H1 (cell line): ENCODE results near the gene CPNE5. TPM values are rescaled to one million over a fixed set of nuclear protein-coding genes. Genes with fewer than 3 reads are reported as not detected.

Experiments used
- CTCF ChIA-PET: fragments of 300-600 bp; sonication (Branson Sonifier 250); formaldehyde crosslinking; loops from one replicate; lab custom pipeline; 2021; ENCODE audit not compliant: partially characterized antibody; lab: Charles Lee
- POLR2A ChIA-PET: fragments of 300-600 bp; sonication (Branson Sonifier 250); formaldehyde crosslinking; loops from one replicate; lab custom pipeline; 2021; ENCODE audit warnings: inconsistent platforms; ENCODE audit not compliant: partially characterized antibody; lab: Charles Lee
- DNase-seq, 2 experiments: peaks; one replicate each; pipeline versions ENCODE4 v3.0.0 to v3.0.0-alpha.2; 2010 to 2022; ENCODE audit warnings: low spot score in 2 of 2, low read depth in 1 of 2, mixed read lengths in 1 of 2
- FAIRE-seq: peaks from 2 replicates; lab custom pipeline; 2011; peaks lifted over from hg19 to GRCh38; lab: Jason Lieb, UNC
- H2AFZ ChIP-seq: 2 replicates; pipeline ENCODE4 v1.8.1; 2012; ENCODE audit warnings: low read length, inconsistent platforms
- H2AK5ac ChIP-seq: 2 replicates; pipeline ENCODE4 v1.6.1; 2013; ENCODE audit warnings: low read depth, low read length
- H2BK120ac ChIP-seq: replicated peaks from 2 replicates; pipeline ENCODE3; 2013; ENCODE audit warnings: low read depth, low read length, inconsistent platforms
- H2BK12ac ChIP-seq: 2 replicates; pipeline ENCODE4 v1.6.1; 2013; ENCODE audit warnings: low read depth, low read length
- H2BK15ac ChIP-seq: 2 replicates; pipeline ENCODE4 v1.6.1; 2013; ENCODE audit warnings: low read length
- H2BK20ac ChIP-seq: 2 replicates; pipeline ENCODE4 v1.6.1; 2013; ENCODE audit warnings: low read length
- H2BK5ac ChIP-seq: 2 replicates; pipeline ENCODE4 v1.6.1; 2013; ENCODE audit warnings: low read depth, low read length
- H3K14ac ChIP-seq: 2 replicates; pipeline ENCODE4 v1.6.1; 2013; ENCODE audit warnings: inconsistent platforms; ENCODE audit not compliant: insufficient read length
- H3K18ac ChIP-seq: 2 replicates; pipeline ENCODE4 v1.6.1; 2013; ENCODE audit warnings: low read length; ENCODE audit errors: extremely low read depth
- H3K23ac ChIP-seq: 2 replicates; pipeline ENCODE4 v1.6.1; 2013; ENCODE audit warnings: inconsistent platforms; ENCODE audit not compliant: insufficient read length
- H3K23me2 ChIP-seq: 2 replicates; pipeline ENCODE4 v1.6.1; 2013; ENCODE audit warnings: low read depth, low read length
- H3K27ac ChIP-seq: 2 replicates; pipeline ENCODE4 v1.6.1; 2011; ENCODE audit warnings: low read depth, low read length, inconsistent platforms
- H3K27me3 ChIP-seq, 4 experiments: replicated peaks in 1 of 4; 1 replicate in 1 of 4; 2 replicates in 3 of 4; pipeline versions ENCODE4 v1.6.1 to v1.8.1; 2011 to 2013; ENCODE audit warnings: low read length in 3 of 4, mild to moderate bottlenecking in 3 of 4, inconsistent platforms in 2 of 4, mixed read lengths in 2 of 4, moderate library complexity in 1 of 4; ENCODE audit not compliant: control insufficient read depth in 3 of 4, insufficient read depth in 3 of 4; ENCODE audit errors: extremely low read depth in 1 of 4
- H3K36me3 ChIP-seq, 4 experiments: 2 replicates each; pipeline versions ENCODE4 v1.6.1 to v1.8.1; 2011 to 2013; ENCODE audit warnings: mild to moderate bottlenecking in 4 of 4, low read length in 3 of 4, moderate library complexity in 2 of 4, control low read depth in 1 of 4, inconsistent platforms in 1 of 4; ENCODE audit not compliant: insufficient read depth in 4 of 4, control insufficient read depth in 2 of 4
- H3K4ac ChIP-seq: replicated peaks from 2 replicates; pipeline ENCODE3; 2013; ENCODE audit warnings: low read length, low read depth, mixed read lengths, inconsistent platforms; ENCODE audit not compliant: insufficient read length
- H3K4me1 ChIP-seq, 4 experiments: replicated peaks in 1 of 4; 1 replicate in 1 of 4; 2 replicates in 3 of 4; pipeline versions ENCODE4 v1.6.1 to v1.8.1; 2011 to 2013; ENCODE audit warnings: low read length in 3 of 4, inconsistent platforms in 2 of 4, mixed read lengths in 1 of 4; ENCODE audit not compliant: insufficient read depth in 4 of 4, control insufficient read depth in 3 of 4
- H3K4me2 ChIP-seq, 2 experiments: 2 replicates each; pipeline versions ENCODE4 v1.6.1 to v1.8.1; 2011 to 2013; ENCODE audit warnings: low read depth in 2 of 2, low read length in 2 of 2, control low read depth in 1 of 2, inconsistent platforms in 1 of 2, mild to moderate bottlenecking in 1 of 2; ENCODE audit not compliant: insufficient read depth in 1 of 2
- H3K4me3 ChIP-seq, 4 experiments: fragments of 200-600, 300-600 bp in 1 of 4; sonication (generic), shearing (Covaris generic), sonication (Bioruptor Twin) in 1 of 4; 2 replicates each; pipeline versions ENCODE4 v1.5.1 to v1.8.1; 2011 to 2016; ENCODE audit warnings: low read length in 4 of 4, low read depth in 3 of 4, control low read depth in 2 of 4, inconsistent platforms in 2 of 4, mild to moderate bottlenecking in 2 of 4, mixed read lengths in 1 of 4, moderate library complexity in 1 of 4; ENCODE audit not compliant: insufficient read depth in 2 of 4; ENCODE audit errors: extremely low read depth in 1 of 4
- H3K56ac ChIP-seq: replicated peaks from 2 replicates; pipeline ENCODE3; 2013; ENCODE audit warnings: low read depth, mild to moderate bottlenecking, mixed read lengths, low read length, inconsistent platforms; ENCODE audit not compliant: insufficient read length
- H3K79me1 ChIP-seq: 2 replicates; pipeline ENCODE4 v1.6.1; 2013; ENCODE audit warnings: low read depth, low read length, control low read depth
- H3K79me2 ChIP-seq, 2 experiments: 2 replicates each; pipeline versions ENCODE4 v1.6.1 to v1.8.1; 2012 to 2013; ENCODE audit warnings: low read length in 2 of 2, mild to moderate bottlenecking in 2 of 2, inconsistent platforms in 1 of 2; ENCODE audit not compliant: insufficient read depth in 2 of 2, control insufficient read depth in 1 of 2
- H3K9ac ChIP-seq, 4 experiments: replicated peaks in 1 of 4; 1 replicate in 1 of 4; 2 replicates in 3 of 4; pipeline versions ENCODE4 v1.6.1 to v1.8.1; 2011 to 2013; ENCODE audit warnings: low read depth in 3 of 4, low read length in 3 of 4, control low read depth in 2 of 4, mild to moderate bottlenecking in 2 of 4, moderate library complexity in 2 of 4, inconsistent platforms in 1 of 4; ENCODE audit errors: extremely low read depth in 1 of 4
- H3K9me3 ChIP-seq, 2 experiments: 2 replicates each; pipeline versions ENCODE4 v1.6.1 to v1.8.1; 2012 to 2013; ENCODE audit warnings: mild to moderate bottlenecking in 2 of 2, moderate library complexity in 2 of 2, control low read depth in 1 of 2, inconsistent platforms in 1 of 2, low read depth in 1 of 2, low read length in 1 of 2, mixed read lengths in 1 of 2; ENCODE audit not compliant: insufficient read depth in 2 of 2
- H4K20me1 ChIP-seq, 2 experiments: replicated peaks in 1 of 2; 2 replicates each; pipeline versions ENCODE3 to v1.8.1; 2011 to 2013; ENCODE audit warnings: inconsistent platforms in 2 of 2, low read length in 2 of 2, mild to moderate bottlenecking in 1 of 2; ENCODE audit not compliant: insufficient read depth in 2 of 2, control insufficient read depth in 1 of 2
- H4K5ac ChIP-seq: 2 replicates; pipeline ENCODE4 v1.6.1; 2013; ENCODE audit warnings: low read length, low read depth, mixed read lengths, inconsistent platforms; ENCODE audit not compliant: insufficient read length
- H4K8ac ChIP-seq: 2 replicates; pipeline ENCODE4 v1.8.0; 2013; ENCODE audit warnings: mild to moderate bottlenecking, moderate library complexity, low read length, inconsistent platforms; ENCODE audit not compliant: insufficient read depth; ENCODE audit errors: extremely low read depth
- H4K91ac ChIP-seq: replicated peaks from 2 replicates; pipeline ENCODE3; 2013; ENCODE audit warnings: low read length, mixed read lengths, inconsistent platforms; ENCODE audit not compliant: insufficient read length
- BRCA1 ChIP-seq: IDR thresholded peaks from 2 replicates; pipeline ENCODE4 v1.6.1; 2012; ENCODE audit warnings: low read depth, low read length, improper control_type of control experiment
- CTBP2 ChIP-seq: IDR thresholded peaks from 2 replicates; pipeline ENCODE4 v1.7.0; 2011; ENCODE audit warnings: borderline replicate concordance, mild to moderate bottlenecking, moderate library complexity, mixed read lengths, low read length; ENCODE audit not compliant: insufficient read depth, insufficient read length
- HDAC2 ChIP-seq, 2 experiments: fragments of 300-600 bp in 1 of 2; sonication (generic) in 1 of 2; IDR thresholded peaks; 2 replicates each; pipeline ENCODE4 v1.6.1; 2011 to 2012; ENCODE audit warnings: low read depth in 2 of 2, low read length in 2 of 2, mild to moderate bottlenecking in 2 of 2, moderate library complexity in 2 of 2, borderline replicate concordance in 1 of 2, inconsistent platforms in 1 of 2
- HDAC6 ChIP-seq: IDR thresholded peaks from one replicate; pipeline ENCODE4 v1.7.1; 2012; ENCODE audit warnings: low read depth, mild to moderate bottlenecking, inconsistent platforms, low read length, moderate library complexity
- JUND ChIP-seq: IDR thresholded peaks from 2 replicates; pipeline ENCODE4 v1.6.1; 2011; ENCODE audit warnings: mild to moderate bottlenecking, improper control_type of control experiment, low read length
- PHF8 ChIP-seq: fragments of 200-600 bp; sonication (generic); conservative IDR thresholded peaks from 2 replicates; pipeline ENCODE4 v1.7.1; 2012; ENCODE audit warnings: low read depth, mild to moderate bottlenecking, inconsistent platforms, low read length, moderate library complexity
- RFX5 ChIP-seq: IDR thresholded peaks from 2 replicates; pipeline ENCODE4 v1.6.1; 2011; ENCODE audit warnings: low read depth, low read length, improper control_type of control experiment, borderline replicate concordance
- WGBS, 2 experiments: shearing (Covaris generic) in 1 of 2; methylation state at CpG; one replicate each; pipeline versions ENCODE4 v1.1.6 to v1.1.7; 2013 to 2015; ENCODE audit warnings: low lambda C conversion rate in 2 of 2, mixed read lengths in 2 of 2, inconsistent platforms in 1 of 2, low coverage in 1 of 2, missing lambda C conversion rate in 1 of 2; ENCODE audit not compliant: insufficient replicate concordance in 2 of 2, insufficient coverage in 1 of 2, insufficient read length in 1 of 2; ENCODE audit errors: extremely low coverage in 1 of 2, missing lambda C conversion rate in 1 of 2; 5-methylcytosine and 5-hydroxymethylcytosine counted together
- polyA plus RNA-seq, 7 experiments: library from polyadenylated mRNA; depleted of rRNA in 3 of 7; stranded (reverse) in 5 of 7; unstranded in 2 of 7; fragments of >200 nt in 5 of 7; fragments of 200-250 nt in 2 of 7; gene quantifications; 1 replicate in 5 of 7; 2 replicates in 1 of 7; 4 replicates in 1 of 7; pipeline versions ENCODE4 v1.2.1 to v1.2.3, GENCODE V29; 2011 to 2013; ENCODE audit warnings: missing spikeins in 2 of 7, mixed read lengths in 2 of 7
- total RNA-seq: library from RNA; stranded (reverse); fragmentation: NEBNext Ultra II Directional; extraction: Animal tissue kit (Norgen Biotek cat#: 25700); gene quantifications from 2 replicates; pipeline ENCODE4 v1.2.1, GENCODE V29; 2021

CPNE5 gene
- total and polyA plus RNA-seq, 2 of the 8 experiments (the other 6 are each of a cell fraction or from before 2014, with no cell fraction given), result 0.88 to 1.8 TPM

- H3K56ac ChIP-seq, result no peak overlapping the region
- H3K79me2 ChIP-seq, result no peaks in the 10 kb centered on the region
- no peak overlapping the region for H3K18ac ChIP-seq
- H2BK120ac ChIP-seq, result no peak overlapping the region
- H3K4me3 ChIP-seq, result no peak overlapping the region
- no peak overlapping the region for H4K91ac ChIP-seq
- no peaks in the 10 kb centered on the region for H3K9me3 ChIP-seq
- H2AFZ ChIP-seq, result no peak overlapping the region
- no peak overlapping the region for H2BK20ac ChIP-seq
- H3K23me2 ChIP-seq, result peaks cover 5% of the 10 kb centered on the region
- no peak for FAIRE-seq
- H3K23ac ChIP-seq, result no peak overlapping the region
- H3K27ac ChIP-seq, result no peak overlapping the region
- H3K4me1 ChIP-seq, result peaks cover 7 to 17% (median 9%) of the 10 kb centered on the region in 4 experiments
- H3K36me3 ChIP-seq, result peaks cover 9 to 38% (median 18%) of the 10 kb centered on the region in 4 experiments; a peak in 7 of 8 replicates
- H3K4me2 ChIP-seq, result no peak overlapping the region
- DNase-seq, result no peak
- no peaks in the 10 kb centered on the region for H3K79me1 ChIP-seq
- H2BK15ac ChIP-seq, result no peak overlapping the region
- H4K8ac ChIP-seq, result no peak overlapping the region
- no peak overlapping the region for H2BK5ac ChIP-seq
- H3K14ac ChIP-seq, result no peak overlapping the region
- H4K5ac ChIP-seq, result no peak overlapping the region
- no peak overlapping the region for H2AK5ac ChIP-seq
- H3K27me3 ChIP-seq, result peaks cover 0 to 9% (median 0%) of the 10 kb centered on the region in 4 experiments; a peak in 2 of 7 replicates
- H3K4ac ChIP-seq, result no peak overlapping the region
- ChIA-PET POLR2A (interaction anchor here (0.7 to 1.8 kb wide), 9 partner anchors 13 to 86 kb away, joined by 3 to 5 read pairs (median 3); no protein-coding TSS in a partner anchor), CTCF (interaction anchor here (0.8 to 13.7 kb wide), 22 partner anchors 8 to 365 kb away, joined by 3 to 293 read pairs (median 10); partner anchors contain the start of gene PPIL1)
- H4K20me1 ChIP-seq, result peaks cover 0 to 2% of the 10 kb centered on the region in 2 experiments
- H2BK12ac ChIP-seq, result no peak overlapping the region
- no peak overlapping the region for H3K9ac ChIP-seq
- 78% methylated on average over 4 of the region's 4 CpGs; no CpG with 5 or more reads in 1 of the 2 experiments for WGBS, 2 experiments
- no peak for TF ChIP-seq HDAC6
- TF ChIP-seq CTBP2, result no peak
- TF ChIP-seq PHF8, result no peak
- no peak for TF ChIP-seq RFX5
- no peak for TF ChIP-seq HDAC2 (IDR thresholded peaks at IDR 0.05; ENCODE audit: borderline replicate concordance in 1 of 2, low read depth in 2 of 2, low read length in 2 of 2)
- no peak for TF ChIP-seq JUND
- no peak for TF ChIP-seq BRCA1
Measured at GRCh38 chr6:36851626-36852025, 12.4 kb upstream of the CPNE5 start.
